ENCODE data around the gene CLMP. TPM values are rescaled to one million over a fixed set of nuclear protein-coding genes. Genes with fewer than 3 reads are reported as not detected.

CLMP gene
- 10 to 100 TPM in 1 of 2 donors, 1 to 10 TPM in 1; 6.7 to 13.2 TPM for total RNA-seq
- long read RNA-seq, full-length matches to known transcripts, result 3 of 9 reads
- long read RNA-seq, partial matches to known transcripts, result 1 of 9 reads
- long read RNA-seq, other reads (novel, unspliced or antisense), result 5 of 9 reads

GRCh38 chr11:123195188-123196059, at the start of gene CLMP:
Gene CLMP, minus strand, starts transcription at chr11:123195248. Its CDS starts 308 bp downstream, at chr11:123194940.
- intact Hi-C loops (cut with DNase I, micrococcal nuclease), result no loop called here
- DNase-seq, result peak; percentile 36 to 68
- peak; percentile 38 for ATAC-seq

DNA sequence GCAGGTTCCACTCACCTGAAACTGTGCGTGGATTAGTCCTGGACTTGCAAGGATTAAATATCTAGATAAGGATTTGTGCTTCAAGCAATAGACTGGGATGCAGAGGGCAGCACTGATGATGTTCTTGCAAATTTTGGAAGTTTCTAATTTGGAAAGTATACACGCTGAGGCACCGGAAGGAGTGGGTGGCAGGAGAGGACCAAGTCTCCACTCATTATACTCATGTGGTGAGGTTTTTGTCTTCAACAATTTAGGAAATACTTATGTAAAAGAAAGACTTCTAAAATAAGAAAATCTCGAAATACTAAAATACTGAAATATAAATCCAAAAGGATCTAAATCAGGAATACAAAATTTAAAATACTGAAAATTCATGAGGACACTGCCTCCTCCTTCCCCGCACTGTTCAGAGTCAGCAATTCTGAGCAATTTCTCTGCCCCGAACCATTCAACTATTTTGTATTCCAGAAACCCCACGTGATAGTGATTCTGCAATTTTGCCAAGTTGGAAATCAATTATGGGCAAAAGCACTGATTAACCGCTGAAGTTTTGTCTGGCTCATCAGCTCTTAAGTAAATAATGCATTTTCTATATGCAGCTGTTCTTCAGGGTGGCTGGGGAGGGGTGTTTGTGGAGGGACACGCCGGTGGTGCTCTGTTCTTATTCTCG, 47.0 kb upstream of the CLMP start:
- intact Hi-C loops (cut with DNase I, micrococcal nuclease), result no loop called here
- DNase-seq (no peak), ATAC-seq (no peak)

DNA sequence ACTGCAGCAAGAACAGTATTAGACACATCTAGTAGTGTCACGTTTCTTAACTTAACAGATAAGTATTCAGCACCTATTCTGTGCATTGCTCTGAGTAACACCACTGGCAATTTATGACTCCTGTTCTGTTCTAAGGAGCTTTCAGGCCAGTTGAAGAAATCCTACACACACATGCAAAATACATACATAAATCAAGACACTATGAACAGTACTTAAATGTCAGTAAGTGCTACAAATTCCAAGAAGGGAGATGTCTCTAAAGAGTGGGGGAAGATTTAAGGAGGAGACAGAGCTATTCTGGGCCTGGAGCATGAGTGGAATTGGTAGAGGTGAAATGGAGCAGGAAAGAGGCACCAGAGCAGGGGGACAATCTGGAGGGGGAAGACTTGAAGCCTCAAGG, 46.2 kb upstream of the CLMP start:
- intact Hi-C loops (cut with DNase I, micrococcal nuclease), result no loop called here
- DNase-seq (no peak), ATAC-seq (no peak)

GRCh38 chr11:123239191-123240150, 44.4 kb upstream of the CLMP start:
- DNase-seq, result no peak
- intact Hi-C loops (cut with DNase I, micrococcal nuclease), result no loop called here
- no peak for ATAC-seq

DNA sequence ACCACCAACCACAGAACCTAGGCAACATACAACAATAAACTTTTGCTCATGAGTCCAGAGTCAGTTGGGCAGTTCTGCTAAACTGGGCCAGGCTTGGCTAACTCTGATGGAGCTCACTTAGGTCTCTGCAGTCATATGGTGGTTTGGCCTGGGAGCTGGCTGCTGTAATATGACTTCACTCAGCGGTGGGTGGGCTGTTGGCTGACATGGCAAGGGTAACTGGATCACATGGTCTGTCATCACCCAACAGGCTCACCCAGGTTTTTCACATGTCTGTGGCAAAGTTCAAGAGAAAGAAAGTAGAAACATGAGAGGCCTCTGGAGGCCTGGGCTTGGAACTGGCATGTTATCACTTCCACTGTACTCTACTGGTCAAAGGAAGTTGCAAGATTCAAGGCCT, 43.2 kb upstream of the CLMP start:
- ATAC-seq, result no peak
- DNase-seq, result no peak
- intact Hi-C loops (cut with DNase I, micrococcal nuclease), result no loop called here

DNA sequence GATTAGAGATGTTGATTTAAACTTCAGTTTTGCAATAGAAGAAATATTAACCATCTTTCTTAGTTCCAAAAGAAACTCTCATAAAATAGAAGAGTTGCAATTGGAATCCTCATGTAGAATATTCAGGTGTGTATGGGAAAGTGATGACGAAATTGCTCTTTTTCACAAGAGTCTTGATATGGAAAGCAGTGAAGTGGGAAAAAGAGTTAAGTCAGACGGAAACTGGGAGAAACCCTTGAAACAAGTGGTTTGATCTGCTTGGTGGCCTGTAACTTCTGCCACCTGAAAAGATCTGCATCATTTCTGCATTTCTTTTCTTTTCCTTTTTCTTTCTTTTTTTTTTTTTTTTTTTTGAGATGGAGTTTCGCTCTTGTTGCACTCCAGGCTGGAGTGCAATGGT, 41.8 kb upstream of the CLMP start:
- no peak for DNase-seq
- intact Hi-C loops (cut with DNase I, micrococcal nuclease), result no loop called here
- ATAC-seq, result no peak

DNA sequence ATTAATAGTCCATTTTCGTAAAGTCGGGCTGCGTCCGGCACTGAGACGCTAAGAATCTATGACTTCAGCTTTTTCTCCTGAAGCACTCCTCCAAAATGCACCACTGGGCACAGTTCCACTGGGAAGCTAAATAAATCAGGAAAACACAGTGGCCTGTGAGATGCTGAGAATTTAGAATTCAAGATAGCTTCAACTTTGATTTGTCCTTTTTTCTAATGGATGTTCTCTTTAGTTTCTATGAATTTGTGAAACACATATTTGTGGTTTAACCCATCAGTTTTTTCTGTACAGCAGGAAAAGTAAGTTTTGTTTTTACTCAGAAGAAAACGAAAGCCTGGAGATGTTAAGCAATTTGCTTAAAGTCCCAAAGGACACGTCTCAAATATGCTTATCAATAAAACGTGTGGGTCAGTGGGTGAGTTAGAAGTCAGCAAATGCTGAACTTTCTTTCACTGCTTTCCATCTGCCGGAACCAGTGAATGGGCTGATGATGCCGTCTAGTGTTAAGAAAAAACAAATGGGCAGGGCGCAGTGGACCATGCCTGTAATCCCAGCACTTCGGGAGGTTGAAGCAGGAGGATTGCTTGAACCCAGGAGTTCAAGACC, 40.7 kb upstream of the CLMP start:
- intact Hi-C loops (cut with DNase I, micrococcal nuclease), result no loop called here
- ATAC-seq (no peak), DNase-seq (no peak)

- ATAC-seq (no peak), DNase-seq (peak in 1 of 2 donors; percentile 31)
- intact Hi-C loops (cut with DNase I, micrococcal nuclease), result no loop called here
Observed at GRCh38 chr11:123235117-123235655, 40.1 kb upstream of the CLMP start.

- no peak for ATAC-seq
- no peak for DNase-seq
- intact Hi-C loops (cut with DNase I, micrococcal nuclease), result no loop called here
Observed at GRCh38 chr11:123233975-123234334, 38.9 kb upstream of the CLMP start.

- intact Hi-C loops (cut with DNase I, micrococcal nuclease), result no loop called here
- DNase-seq (no peak), ATAC-seq (no peak)
Observed at GRCh38 chr11:123233280-123233974, 38.4 kb upstream of the CLMP start.

- intact Hi-C loops (cut with DNase I, micrococcal nuclease), result no loop called here
- DNase-seq (no peak), ATAC-seq (no peak)
Observed at GRCh38 chr11:123231777-123232176, 36.7 kb upstream of the CLMP start.

DNA sequence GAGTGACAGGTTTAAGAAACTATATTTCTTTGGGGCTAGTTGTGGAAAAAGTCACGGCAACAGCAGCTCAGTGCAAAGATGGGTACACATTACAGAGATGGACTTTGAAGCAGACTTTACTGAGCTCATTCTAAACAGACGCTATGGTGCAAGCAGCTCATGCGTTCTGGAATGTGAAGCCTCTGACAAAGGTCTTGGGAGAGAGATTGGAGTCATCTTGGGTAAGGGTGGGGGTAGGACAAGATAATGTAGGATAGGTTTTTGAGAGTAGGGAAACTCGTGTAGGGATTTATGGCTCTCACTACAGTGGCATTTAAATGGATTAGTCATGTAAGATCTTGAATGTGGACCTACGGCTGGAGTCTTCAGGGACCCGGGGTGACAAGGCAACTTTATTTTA, 36.2 kb upstream of the CLMP start:
- DNase-seq (no peak), ATAC-seq (no peak)
- intact Hi-C loops (cut with DNase I, micrococcal nuclease), result no loop called here

DNA sequence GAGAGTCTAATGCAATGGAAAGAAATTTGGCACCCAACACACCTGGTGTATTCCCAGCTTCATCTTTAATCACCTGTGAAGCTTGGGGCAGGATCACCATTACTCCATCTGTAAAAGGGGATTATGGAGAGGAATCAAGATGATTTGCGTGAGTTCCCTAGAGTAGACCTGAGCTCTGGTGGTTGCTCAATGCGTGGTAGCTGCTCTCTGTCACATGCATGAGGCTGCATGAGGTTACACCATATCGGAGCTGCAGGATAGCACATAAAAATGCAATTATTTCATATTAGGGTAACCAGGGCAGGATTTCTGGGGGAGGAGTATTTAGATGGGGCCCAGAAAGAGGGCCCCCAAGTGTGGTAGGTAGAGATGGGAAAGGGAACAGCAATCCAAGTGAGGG, 35.3 kb upstream of the CLMP start:
- ATAC-seq (no peak), DNase-seq (no peak)
- intact Hi-C loops (cut with DNase I, micrococcal nuclease), result no loop called here

- no peak for DNase-seq
- ATAC-seq, result no peak
- intact Hi-C loops (cut with DNase I, micrococcal nuclease), result no loop called here
Observed at GRCh38 chr11:123228496-123229163, 33.6 kb upstream of the CLMP start.

DNA sequence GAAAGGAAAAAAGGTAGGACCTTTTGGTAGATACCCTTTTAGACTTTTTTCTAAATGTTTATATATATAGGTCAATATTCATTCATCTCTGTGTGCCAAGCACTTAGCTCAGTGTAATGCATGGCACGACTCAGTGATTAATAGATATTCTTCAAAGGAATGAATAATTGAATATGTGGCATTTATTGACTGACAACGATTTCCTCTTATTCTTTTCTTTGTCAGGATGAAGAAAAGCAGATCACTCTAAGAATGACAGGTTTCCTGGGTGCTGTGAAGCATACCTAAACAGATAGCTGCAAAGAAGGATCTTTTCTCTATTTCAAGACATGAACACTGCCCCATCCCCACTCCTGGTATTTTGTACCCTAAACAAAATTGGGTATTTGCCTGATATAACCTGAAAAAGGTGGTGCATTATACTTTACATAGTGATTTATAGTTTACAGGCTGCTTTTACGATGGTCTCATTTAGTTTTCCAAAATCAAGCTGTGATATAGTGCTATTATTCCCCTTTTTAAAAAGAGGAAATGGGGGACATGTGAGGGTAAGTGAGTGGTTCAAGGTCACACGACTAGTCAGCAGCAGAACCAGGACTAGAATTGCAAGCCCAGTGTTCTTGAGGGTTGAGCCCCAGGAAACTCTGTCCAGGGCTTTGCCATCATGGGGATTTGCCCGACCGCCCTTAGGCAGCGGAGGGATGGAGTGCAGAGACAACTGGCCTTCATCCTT, 32.9 kb upstream of the CLMP start:
- ATAC-seq (no peak), DNase-seq (no peak)
- intact Hi-C loops (cut with DNase I, micrococcal nuclease), result no loop called here

DNA sequence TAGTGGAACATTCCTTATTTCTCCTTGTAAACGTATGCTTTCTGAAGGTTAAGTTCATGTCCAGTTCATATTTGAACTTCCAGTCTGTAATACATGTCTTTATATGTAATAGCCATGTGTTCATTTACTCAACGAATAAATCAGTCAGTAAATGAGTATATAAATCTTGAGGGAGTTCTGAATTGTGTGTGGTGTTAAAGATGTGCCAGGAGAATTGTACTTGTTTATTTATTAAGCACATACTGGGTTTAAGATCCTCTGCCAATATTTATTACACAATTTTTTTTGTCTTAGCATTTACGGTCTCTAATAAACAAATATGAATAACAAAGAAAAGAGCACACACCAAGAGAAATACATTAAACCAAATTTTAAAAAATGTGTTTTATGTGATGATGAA, 26.5 kb upstream of the CLMP start:
- no peak for DNase-seq
- no peak for ATAC-seq
- intact Hi-C loops (cut with DNase I, micrococcal nuclease), result no loop called here

GRCh38 chr11:123221096-123221561, 26.1 kb upstream of the CLMP start:
- DNase-seq, result no peak
- intact Hi-C loops (cut with DNase I, micrococcal nuclease), result no loop called here
- ATAC-seq, result no peak

All from left colon (tissue), 2 donors.